Measurements from ENCODE around the gene LRG1. TPM values are rescaled to one million over a fixed set of nuclear protein-coding genes. Genes with fewer than 3 reads are reported as not detected.
A peak's percentile ranks its signal among the peaks of the same experiment; 100 is the strongest.

The LRG1 gene
- total and polyA plus RNA-seq, 4 donors: 14.4 to 56.7 (median 15.6) TPM

GRCh38 chr19:4537953-4538600 lies 1.8 kb downstream of the LRG1 start:
- Histone ChIP-seq H3K27me3 (ENCODE audit: control insufficient read depth in 3 of 3, insufficient read depth in 3 of 3, low read length in 2 of 3) (peaks cover 0 to 2% (median 0%) of the 10 kb centered on the region in 3 donors), H3K9ac (ENCODE audit: insufficient read depth in 1 of 2, low read length in 2 of 2) (no peak overlapping the region), H3K9me3 (ENCODE audit: control insufficient read depth in 4 of 4, insufficient read depth in 3 of 4, low read length in 3 of 4) (peaks cover 0 to 5% (median 2%) of the 10 kb centered on the region in 4 donors), H3K4me1 (ENCODE audit: control insufficient read depth in 5 of 5, insufficient read depth in 5 of 5, low read length in 5 of 5) (peaks cover 0 to 4% (median 0%) of the 10 kb centered on the region in 5 donors), H3K27ac (ENCODE audit: low read depth in 1 of 2, low read length in 1 of 2) (no peak overlapping the region), H3K4me3 (no peak overlapping the region), H3K36me3 (ENCODE audit: control insufficient read depth in 4 of 4, insufficient read depth in 4 of 4, low read length in 4 of 4) (no peaks in the 10 kb centered on the region)
- 83 to 90% methylated on average over 27 of the region's 27 CpGs for WGBS, 2 donors
- TF ChIP-seq CTCF (IDR thresholded peaks at IDR 0.05; ENCODE audit: control extremely low read depth, extremely low read depth): no peak
- DNase-seq: no peak
- no peak for ATAC-seq (ENCODE audit: insufficient read depth, low FRiP score)

- WGBS, 2 donors: 65 to 71% methylated on average over 5 of the region's 5 CpGs
- Histone ChIP-seq H3K27ac (ENCODE audit: low read depth in 1 of 2, low read length in 1 of 2) (no peak overlapping the region), H3K36me3 (ENCODE audit: control insufficient read depth in 4 of 4, insufficient read depth in 4 of 4, low read length in 4 of 4) (no peaks in the 10 kb centered on the region), H3K9me3 (ENCODE audit: control insufficient read depth in 4 of 4, insufficient read depth in 3 of 4, low read length in 3 of 4) (peaks cover 0 to 3% (median 2%) of the 10 kb centered on the region in 4 donors), H3K9ac (ENCODE audit: insufficient read depth in 1 of 2, low read length in 2 of 2) (no peak overlapping the region), H3K4me1 (ENCODE audit: control insufficient read depth in 5 of 5, insufficient read depth in 5 of 5, low read length in 5 of 5) (peaks cover 0 to 4% (median 0%) of the 10 kb centered on the region in 5 donors), H3K4me3 (no peak overlapping the region), H3K27me3 (ENCODE audit: control insufficient read depth in 3 of 3, insufficient read depth in 3 of 3, low read length in 2 of 3) (peaks cover 0 to 2% (median 0%) of the 10 kb centered on the region in 3 donors)
- ATAC-seq (ENCODE audit: insufficient read depth, low FRiP score) (no peak), DNase-seq (no peak)
- no peak for TF ChIP-seq CTCF (IDR thresholded peaks at IDR 0.05; ENCODE audit: control extremely low read depth, extremely low read depth)
Measured at GRCh38 chr19:4536798-4537197, 3.0 kb downstream of the LRG1 start.

- TF ChIP-seq CTCF (IDR thresholded peaks at IDR 0.05; ENCODE audit: control extremely low read depth, extremely low read depth): no peak
- WGBS, 2 donors: 13 to 17% methylated on average over 48 to 49 of the region's 49 CpGs
- peak within 1 kb of the TSS; percentile 73 to 84 for H3K27ac ChIP-seq (ENCODE audit: low read depth in 1 of 2, low read length in 1 of 2)
- H3K4me3 ChIP-seq: no peak within 1 kb of the TSS
- ATAC-seq (ENCODE audit: insufficient read depth, low FRiP score) (peak; percentile 64), DNase-seq (peak; percentile 66 to 81 (median 70))
- no peak within 1 kb of the TSS for H3K9ac ChIP-seq (ENCODE audit: insufficient read depth in 1 of 2, low read length in 2 of 2)
- H3K4me1 ChIP-seq (ENCODE audit: control insufficient read depth in 5 of 5, insufficient read depth in 5 of 5, low read length in 5 of 5): peaks cover 0 to 4% (median 0%) of the 10 kb centered on the region in 5 donors
- H3K36me3 ChIP-seq (ENCODE audit: control insufficient read depth in 4 of 4, insufficient read depth in 4 of 4, low read length in 4 of 4): no peaks in the 10 kb centered on the region
- H3K27me3 ChIP-seq (ENCODE audit: control insufficient read depth in 3 of 3, insufficient read depth in 3 of 3, low read length in 2 of 3): peaks cover 0 to 2% (median 0%) of the 10 kb centered on the region in 3 donors
- H3K9me3 ChIP-seq (ENCODE audit: control insufficient read depth in 4 of 4, insufficient read depth in 3 of 4, low read length in 3 of 4): peaks cover 0 to 3% (median 0%) of the 10 kb centered on the region in 4 donors
Measured at GRCh38 chr19:4534836-4535658, 4.8 kb downstream of the LRG1 start, which contains the start of gene PLIN5. Gene PLIN5, minus strand, starts transcription at chr19:4535224. Its CDS starts 1,150 bp downstream, at chr19:4534074.

All from lung (tissue), 12 donors.